AG04449 (cell line): Measurements from ENCODE around the gene AAGAB.

Experiments used
- CTCF ChIA-PET: fragments of 350-600 bp; formaldehyde crosslinking; extraction: SDS; loops from one replicate; lab custom pipeline; 2021; ENCODE audit warnings: antibody characterized with exemption; lab: Yijun Ruan, JAX
- POLR2A ChIA-PET: fragments of 400-600, 350-600 bp; formaldehyde crosslinking; extraction: SDS; loops from one replicate; lab custom pipeline; 2020; ENCODE audit warnings: antibody characterized with exemption, inconsistent platforms; lab: Yijun Ruan, JAX
- DNase-seq: peaks from one replicate; pipeline ENCODE4 v3.0.0-alpha.2; 2010; ENCODE audit warnings: low read depth, low spot score
- H3K4me3 ChIP-seq: 2 replicates; pipeline ENCODE4 v1.5.1; 2011; ENCODE audit warnings: low read depth, mild to moderate bottlenecking, control low read depth, low read length
- TF ChIP-seq, protein P1 (sequence below): IDR thresholded peaks from one replicate; pipeline ENCODE4 v1.5.1; 2011; ENCODE audit warnings: mild to moderate bottlenecking, moderate library complexity, low read length, control low read depth, inconsistent platforms; ENCODE audit not compliant: insufficient read depth; ENCODE audit errors: missing control alignments

Gene AAGAB

DNA sequence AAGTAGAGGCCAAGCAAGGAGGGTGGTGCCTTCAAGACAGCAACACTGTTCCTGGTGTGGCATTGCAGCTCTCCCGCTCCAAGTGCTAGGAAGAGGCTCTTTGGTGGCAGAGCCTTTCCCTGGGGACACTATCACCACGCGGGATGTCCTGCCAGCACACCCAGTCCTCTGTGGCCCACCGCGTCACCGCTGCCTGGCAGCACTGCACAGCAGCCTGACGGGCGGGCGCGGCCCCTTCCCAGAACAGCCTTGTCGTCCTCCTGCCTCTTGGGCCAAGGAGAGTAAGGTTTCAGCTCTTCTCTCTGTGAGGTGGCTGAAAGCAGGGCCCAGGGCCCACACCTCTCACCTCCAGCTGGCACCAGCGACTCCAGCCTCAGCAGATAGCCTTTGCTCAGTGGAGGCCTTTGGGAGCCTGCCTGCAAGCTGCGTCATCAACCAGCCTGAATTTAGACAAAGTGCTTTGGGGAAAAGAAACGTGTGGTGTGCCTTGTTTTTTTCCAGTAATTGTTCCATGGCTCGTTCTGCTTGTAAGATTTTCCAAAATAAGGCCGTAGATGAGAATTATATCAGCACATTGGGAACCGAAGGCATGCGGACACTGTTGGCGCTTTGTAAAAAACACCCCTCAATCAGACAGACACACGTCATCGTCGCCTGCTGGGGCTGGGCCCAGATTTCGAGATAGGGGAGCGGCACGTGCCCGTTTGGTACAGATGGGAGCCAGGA, 65.0 kb downstream of the AAGAB start:
- no peak for DNase-seq
- POLR2A ChIA-PET: no interaction called here
- TF ChIP-seq, protein P1, sequence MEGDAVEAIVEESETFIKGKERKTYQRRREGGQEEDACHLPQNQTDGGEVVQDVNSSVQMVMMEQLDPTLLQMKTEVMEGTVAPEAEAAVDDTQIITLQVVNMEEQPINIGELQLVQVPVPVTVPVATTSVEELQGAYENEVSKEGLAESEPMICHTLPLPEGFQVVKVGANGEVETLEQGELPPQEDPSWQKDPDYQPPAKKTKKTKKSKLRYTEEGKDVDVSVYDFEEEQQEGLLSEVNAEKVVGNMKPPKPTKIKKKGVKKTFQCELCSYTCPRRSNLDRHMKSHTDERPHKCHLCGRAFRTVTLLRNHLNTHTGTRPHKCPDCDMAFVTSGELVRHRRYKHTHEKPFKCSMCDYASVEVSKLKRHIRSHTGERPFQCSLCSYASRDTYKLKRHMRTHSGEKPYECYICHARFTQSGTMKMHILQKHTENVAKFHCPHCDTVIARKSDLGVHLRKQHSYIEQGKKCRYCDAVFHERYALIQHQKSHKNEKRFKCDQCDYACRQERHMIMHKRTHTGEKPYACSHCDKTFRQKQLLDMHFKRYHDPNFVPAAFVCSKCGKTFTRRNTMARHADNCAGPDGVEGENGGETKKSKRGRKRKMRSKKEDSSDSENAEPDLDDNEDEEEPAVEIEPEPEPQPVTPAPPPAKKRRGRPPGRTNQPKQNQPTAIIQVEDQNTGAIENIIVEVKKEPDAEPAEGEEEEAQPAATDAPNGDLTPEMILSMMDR: no peak
- CTCF ChIA-PET: interaction anchor here (2.1 kb wide), 1 partner anchor 243 kb away, joined by 8 read pairs; no protein-coding TSS in a partner anchor
- H3K4me3 ChIP-seq: no peak overlapping the region

DNA sequence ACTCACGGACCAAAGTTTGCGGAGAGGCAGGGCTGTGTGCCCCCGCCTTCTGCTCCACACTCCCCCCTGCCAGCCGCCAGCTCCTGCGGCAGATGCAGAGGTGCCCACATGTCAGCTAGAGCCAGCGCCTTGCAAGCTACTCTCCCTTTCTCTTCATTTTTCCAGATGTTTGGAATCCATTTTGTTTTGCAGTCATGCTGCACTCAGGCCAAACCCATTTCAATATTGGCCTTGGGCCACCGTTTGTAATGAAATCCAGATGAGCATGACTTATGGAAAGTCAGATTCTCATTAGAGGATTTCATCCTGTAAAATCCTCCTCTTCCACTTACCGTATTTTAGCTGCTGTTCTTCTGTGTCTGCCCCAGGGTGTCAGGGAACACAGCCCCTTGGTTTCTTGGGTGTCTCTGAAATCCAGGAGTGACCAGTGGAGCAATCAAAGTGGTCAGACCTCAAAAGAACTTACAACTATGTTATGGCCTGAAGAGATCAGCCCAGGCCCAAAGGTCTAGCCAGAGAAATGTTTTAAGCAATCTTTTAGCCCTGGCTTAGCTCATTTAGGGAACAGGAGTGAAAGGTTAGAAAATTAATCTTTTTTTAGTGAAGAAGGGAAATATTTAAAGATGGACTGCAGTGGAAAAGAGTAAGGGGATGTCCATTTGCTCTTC, 65.8 kb downstream of the AAGAB start:
- CTCF ChIA-PET: interaction anchor here (1.0 to 2.1 kb wide), 3 partner anchors 10 to 242 kb away, joined by 3 to 8 read pairs (median 5); no protein-coding TSS in a partner anchor
- POLR2A ChIA-PET: interaction anchor here (0.7 to 0.9 kb wide), 3 partner anchors 11 to 305 kb away, joined by 3 read pairs; no protein-coding TSS in a partner anchor
- H3K4me3 ChIP-seq: no peak overlapping the region
- TF ChIP-seq, protein P1: no peak
- no peak for DNase-seq

DNA sequence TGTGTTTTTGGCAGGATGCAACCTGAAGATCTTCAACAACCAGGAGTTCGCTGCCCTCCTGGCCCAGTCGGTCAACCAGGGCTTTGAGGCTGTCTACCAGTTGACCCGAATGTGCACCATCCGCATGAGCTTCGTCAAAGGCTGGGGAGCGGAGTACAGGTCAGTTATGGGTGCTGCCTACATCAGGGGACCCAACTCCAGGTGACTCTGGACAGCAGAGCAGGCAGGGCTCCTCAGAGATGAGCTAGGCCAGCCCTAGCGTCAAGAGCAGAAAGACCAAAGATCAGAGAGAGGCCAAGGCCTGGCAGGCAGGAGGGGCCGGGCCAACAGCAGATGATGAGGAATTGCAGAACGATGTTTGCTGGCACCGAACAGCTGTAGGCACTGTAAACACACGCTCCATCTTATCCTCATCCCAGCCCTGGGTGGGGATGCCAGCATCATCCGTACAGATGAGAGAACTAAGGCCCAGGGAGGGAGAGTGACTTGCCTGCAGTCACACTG, 67.1 kb downstream of the AAGAB start:
- TF ChIP-seq, protein P1: no peak
- ChIA-PET CTCF (interaction anchor here (0.7 to 2.1 kb wide), 5 partner anchors 9 to 251 kb away, joined by 3 to 8 read pairs (median 3); no protein-coding TSS in a partner anchor), POLR2A (interaction anchor here (1.2 kb wide), 1 partner anchor 78 kb away, joined by 3 read pairs; no protein-coding TSS in a partner anchor)
- no peak for DNase-seq
- H3K4me3 ChIP-seq: no peak overlapping the region

DNA sequence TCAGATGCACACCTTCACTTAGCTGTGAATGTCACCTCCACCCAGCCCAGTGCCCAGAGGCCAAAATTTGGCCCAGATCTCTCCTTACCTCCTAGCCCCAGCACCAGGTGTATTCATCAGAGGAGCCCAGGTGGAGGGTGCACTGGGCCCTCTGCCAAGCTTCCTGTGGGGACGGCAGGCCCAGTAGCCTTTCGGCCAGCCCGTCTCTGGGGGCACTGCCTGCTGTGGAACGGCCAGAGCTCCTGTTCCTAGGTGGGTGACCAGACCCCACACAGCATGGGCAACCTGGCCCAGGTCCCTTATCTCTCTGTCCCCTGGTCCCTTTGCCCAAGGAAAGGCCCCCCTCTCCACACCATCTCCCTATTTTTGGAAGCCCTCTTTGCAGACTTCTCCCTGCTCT, 67.8 kb downstream of the AAGAB start:
- TF ChIP-seq, protein P1: no peak
- no peak for DNase-seq
- CTCF ChIA-PET: interaction anchor here (1.0 to 1.4 kb wide), 3 partner anchors 240 to 251 kb away, joined by 3 to 4 read pairs (median 3); no protein-coding TSS in a partner anchor
- POLR2A ChIA-PET: interaction anchor here (1.2 kb wide), 1 partner anchor 77 kb away, joined by 3 read pairs; no protein-coding TSS in a partner anchor
- H3K4me3 ChIP-seq: no peak overlapping the region

DNA sequence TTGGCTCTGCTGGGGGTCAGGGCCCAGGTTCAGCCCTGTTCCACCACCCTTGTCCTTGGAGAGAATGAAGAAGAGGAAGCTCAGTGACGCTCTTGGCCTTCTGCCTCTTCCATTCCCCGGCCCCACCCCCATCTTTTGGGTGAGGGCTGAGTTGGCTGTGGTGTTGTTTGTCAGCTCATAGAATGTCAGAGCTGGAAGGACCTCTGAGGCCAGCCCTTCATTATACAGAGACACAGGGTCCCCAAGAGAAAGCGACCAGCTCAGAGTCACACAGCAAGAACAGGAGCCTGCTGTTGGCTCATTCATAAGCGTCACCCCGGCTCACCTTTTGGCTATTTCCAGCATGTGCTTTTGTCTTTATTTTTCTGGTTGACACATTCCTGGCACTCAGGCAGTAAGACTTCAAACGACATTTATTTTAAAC, 68.2 kb downstream of the AAGAB start:
- POLR2A ChIA-PET: interaction anchor here (1.2 kb wide), 1 partner anchor 77 kb away, joined by 3 read pairs; no protein-coding TSS in a partner anchor
- no peak overlapping the region for H3K4me3 ChIP-seq
- TF ChIP-seq, protein P1: no peak
- DNase-seq: no peak
- CTCF ChIA-PET: interaction anchor here (1.3 to 1.4 kb wide), 2 partner anchors 240 to 250 kb away, joined by 3 to 4 read pairs; no protein-coding TSS in a partner anchor
